Measurements from ENCODE around the gene PRC1.

- no peak for TF ChIP-seq CTCF (IDR thresholded peaks at IDR 0.05)
- TF ChIP-seq POLR2A (IDR thresholded peaks at IDR 0.05): no peak
Measured at GRCh38 chr15:90918034-90918788, 76.1 kb downstream of the PRC1 start.

Data from testis (tissue), 2 donors.